ENCODE measurements around the gene BRAP.
"Not testable (repeated sequence)": the region's sequence is repeated elsewhere in the genome, so short reads cannot be mapped to it uniquely, and the experiment has no call there.

Gene BRAP

DNA sequence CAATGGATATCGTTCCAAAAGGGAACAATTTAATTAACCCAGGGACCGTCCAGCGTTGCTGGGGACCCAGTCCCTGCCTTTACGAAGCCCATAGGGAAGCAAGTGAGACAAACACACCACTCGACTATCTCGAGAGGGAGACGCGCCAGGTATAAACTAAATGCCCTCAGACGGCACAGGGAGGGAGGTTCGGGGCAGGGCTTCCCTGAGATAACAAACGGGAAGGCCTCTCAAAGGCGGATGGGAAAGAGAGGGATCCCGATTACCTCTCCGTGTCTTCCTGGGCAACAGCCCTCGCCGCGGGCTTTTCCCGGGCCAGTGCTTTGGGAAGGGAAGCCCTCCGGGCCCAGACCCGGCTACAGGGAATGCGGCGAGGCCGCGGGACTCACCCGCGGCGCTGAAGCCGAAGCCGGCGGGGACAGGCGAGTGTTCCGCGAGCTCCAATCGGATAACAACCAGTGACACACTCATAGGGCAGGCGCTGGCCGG lies 390 bp downstream of the BRAP start:
- peak; percentile 51 for DNase-seq
- in situ Hi-C loops (cut with HindIII; ENCODE audit: low pct_ligation_motif_present, low pct_unique_long_range_greater_than_20kb, low sequenced_read_pairs): no loop called here

DNA sequence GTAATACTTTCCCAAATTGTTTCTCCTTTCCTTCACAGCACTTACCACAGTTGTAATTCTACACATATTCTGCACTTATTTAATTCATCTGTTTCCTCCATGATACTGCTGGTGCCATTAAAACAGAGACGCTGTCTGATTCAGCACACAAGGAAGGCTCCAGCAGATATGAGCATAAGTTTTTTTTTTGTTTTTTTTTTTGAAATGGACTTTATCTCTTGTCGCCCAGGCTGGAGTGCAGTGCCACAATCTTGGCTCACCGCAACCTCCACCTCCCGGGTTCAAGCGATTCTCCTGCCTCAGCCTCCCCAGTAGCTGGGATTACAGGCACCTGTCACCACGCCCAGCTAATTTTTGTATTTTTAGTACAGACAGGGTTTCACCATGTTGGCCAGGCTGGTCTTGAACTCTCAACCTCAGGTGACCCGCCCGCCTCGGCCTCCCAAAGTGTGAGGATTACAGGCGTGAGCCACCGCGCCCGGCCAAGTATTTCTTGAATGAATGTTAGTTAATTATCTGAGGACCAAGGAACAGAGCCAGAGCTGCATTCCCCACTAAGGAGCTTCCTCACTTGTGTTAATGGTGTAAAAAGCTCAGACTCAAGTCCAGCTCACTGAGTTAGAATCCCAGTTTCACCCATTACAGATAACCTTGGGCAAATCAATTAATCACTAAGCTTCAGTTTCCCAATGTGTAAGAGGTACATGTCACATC lies 1.1 kb downstream of the BRAP start:
- peak; percentile 40 for DNase-seq
- in situ Hi-C loops (cut with HindIII; ENCODE audit: low pct_ligation_motif_present, low pct_unique_long_range_greater_than_20kb, low sequenced_read_pairs): not testable (repeated sequence)

DNA sequence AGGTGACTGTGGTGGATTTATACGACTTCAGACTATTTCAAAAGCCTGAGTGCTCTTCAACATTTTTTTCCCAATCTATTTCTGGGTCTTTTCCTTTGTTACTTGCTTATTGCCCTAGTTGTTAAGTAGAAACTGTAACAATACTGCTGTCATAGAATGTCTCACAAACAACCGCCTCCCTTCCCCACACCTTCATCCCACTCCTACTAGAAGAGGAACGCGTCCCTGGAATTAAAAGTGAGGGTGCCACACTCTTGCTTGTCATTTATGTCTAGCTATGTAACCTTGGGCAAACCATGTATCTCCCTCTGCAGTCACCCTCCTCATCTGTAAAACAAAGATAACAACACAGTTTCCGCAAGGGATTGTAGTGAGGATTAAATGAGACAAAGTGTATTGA lies 8.6 kb downstream of the BRAP start:
- DNase-seq: no peak
- in situ Hi-C loops (cut with HindIII; ENCODE audit: low pct_ligation_motif_present, low pct_unique_long_range_greater_than_20kb, low sequenced_read_pairs): no loop called here

DNA sequence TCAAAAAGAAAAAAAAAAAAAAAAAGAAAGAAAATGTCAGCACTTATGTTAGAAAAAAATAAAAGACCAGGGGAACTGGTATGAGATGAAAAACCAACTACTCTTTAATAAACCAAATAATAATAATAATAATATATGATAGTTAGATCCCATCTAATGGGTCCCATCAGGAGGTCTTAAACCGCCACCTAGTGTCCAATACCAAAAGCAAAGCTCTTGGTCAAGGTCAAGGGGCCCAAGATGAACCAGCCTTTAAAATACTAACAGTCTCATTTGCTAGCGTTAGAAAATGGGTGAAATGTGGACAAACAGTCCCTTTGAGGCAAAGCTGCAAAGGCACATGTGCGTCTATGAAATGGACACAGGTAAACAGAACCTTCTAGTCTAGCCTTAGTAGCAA lies 12.3 kb downstream of the BRAP start:
- in situ Hi-C loops (cut with HindIII; ENCODE audit: low pct_ligation_motif_present, low pct_unique_long_range_greater_than_20kb, low sequenced_read_pairs): no loop called here
- peak; percentile 64 for DNase-seq

DNA sequence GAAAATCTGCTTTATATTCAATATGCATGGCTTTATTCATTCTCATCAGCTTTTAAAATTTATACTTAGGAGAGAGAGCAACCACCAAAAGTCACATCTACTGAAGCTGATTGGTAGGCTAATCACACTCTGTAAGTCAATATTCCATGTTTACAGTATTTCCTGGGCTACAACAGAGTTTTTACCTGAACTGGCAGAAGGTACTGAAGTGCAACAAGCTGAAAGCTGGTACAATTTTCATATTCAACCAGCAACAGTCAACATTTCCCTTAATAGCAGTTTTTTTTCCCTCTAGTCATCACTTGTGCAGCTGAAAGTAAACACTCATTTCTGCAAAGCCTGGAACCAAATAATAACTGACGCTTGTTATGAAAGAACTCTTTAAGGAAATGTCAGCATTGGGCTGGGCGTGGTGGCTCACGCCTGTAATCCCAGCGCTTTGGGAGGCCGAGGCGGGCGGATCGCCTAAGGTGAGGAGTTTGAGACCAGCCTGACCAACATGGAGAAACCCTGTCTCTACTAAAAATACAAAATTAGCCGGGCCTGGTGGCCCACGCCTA lies 12.9 kb downstream of the BRAP start:
- in situ Hi-C loops (cut with HindIII; ENCODE audit: low pct_ligation_motif_present, low pct_unique_long_range_greater_than_20kb, low sequenced_read_pairs): no loop called here
- DNase-seq: no peak

DNA sequence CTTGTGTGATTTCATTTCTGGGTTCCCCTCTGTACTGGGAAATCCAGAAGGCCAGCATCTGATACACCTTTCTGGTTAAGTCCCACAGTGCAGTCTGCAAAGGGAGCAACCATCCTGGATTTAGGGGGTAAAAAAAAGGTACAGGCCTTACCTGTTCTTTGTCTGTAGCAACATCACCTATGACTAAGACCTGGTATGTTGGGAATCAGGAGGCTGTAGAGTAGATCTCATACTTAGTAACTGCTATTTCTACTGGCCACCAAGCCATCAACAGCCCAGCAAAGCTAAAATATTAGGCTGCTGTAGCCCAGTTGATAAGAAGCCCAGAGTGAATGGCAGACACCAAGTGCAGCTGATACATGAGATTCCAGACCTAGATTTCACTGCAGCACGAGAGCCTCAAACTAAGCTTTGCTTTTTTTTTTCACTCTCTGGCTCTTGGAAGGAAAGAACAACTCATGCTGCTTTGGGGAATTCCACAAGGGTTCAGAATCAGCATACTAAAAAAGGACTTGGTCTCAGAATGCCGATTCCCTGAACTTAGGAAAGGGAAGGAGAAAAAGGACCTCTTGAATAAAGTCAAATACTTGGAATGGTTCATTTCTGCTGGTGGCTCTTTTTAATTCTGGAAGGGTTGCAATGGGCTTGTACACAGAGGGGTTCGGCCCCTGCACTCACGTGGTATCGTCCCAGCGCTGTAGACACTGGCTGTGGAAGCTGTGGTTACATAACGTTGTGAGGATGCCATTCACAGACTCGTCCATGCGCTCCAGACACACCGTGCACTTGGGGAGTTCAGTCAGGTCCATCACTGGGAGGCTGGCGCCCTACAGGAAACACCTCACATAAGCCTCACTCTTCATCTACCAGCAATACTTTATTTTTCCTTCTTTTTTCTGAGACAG lies 20.5 kb downstream of the BRAP start:
- DNase-seq: no peak
- in situ Hi-C loops (cut with HindIII; ENCODE audit: low pct_ligation_motif_present, low pct_unique_long_range_greater_than_20kb, low sequenced_read_pairs): no loop called here

DNA sequence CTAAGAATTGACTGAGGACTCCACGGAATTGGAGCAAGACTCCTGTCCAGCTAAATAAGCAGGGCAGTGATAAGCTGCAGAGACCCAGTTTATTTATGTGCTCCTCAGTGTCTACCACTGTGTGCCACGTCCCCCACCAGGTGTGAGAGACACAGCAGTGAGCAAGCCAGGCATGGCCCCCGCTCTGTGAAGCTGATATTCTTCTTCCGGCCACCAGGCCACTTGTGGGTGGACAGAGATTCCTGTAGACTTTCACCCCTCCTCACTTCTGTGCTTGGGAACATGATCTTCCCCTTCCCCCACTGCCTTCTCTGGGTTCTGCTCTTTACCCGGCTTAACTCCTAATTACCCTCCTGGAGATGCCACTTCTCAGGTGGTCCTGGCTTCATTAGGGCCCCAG lies 21.3 kb downstream of the BRAP start:
- in situ Hi-C loops (cut with HindIII; ENCODE audit: low pct_ligation_motif_present, low pct_unique_long_range_greater_than_20kb, low sequenced_read_pairs): no loop called here
- no peak for DNase-seq

DNA sequence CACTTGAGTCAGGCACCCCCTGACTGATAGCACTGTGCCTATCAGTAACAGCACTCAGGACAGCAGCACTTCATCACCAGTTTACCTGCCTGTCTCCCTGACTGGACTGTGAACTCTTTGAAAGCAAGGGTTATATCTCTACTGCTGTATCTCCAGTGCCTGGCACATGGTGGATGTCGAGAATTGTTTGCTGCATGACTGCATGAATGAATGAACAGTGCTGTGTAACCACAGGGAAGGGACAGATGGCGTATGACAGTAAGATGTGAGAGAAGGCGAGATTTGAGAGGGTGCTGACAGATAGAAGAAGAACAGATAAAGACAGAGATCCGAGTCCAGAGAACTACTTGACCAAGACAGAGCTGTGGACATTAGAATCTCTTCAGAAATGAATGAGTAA lies 29.7 kb downstream of the BRAP start:
- in situ Hi-C loops (cut with HindIII; ENCODE audit: low pct_ligation_motif_present, low pct_unique_long_range_greater_than_20kb, low sequenced_read_pairs): no loop called here

DNA sequence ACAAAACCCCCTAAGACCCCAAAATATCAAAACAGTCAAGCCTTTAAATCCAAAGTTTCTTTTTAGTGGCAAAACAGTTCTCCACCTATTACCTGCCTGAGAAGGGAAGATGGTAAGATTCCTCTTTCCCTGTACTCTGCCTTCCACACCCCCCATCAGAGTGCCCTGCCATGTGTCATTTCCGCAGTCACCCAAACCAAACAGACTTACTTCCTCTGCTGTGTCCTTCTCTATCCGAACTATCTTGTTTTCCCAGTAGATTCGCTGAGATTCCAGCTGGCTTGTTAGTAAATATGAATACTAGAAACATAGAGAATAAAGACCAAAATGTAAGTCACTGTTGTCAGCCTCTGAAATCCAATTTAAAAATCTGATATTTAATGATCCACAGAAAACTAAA lies 30.4 kb downstream of the BRAP start:
- no peak for DNase-seq
- in situ Hi-C loops (cut with HindIII; ENCODE audit: low pct_ligation_motif_present, low pct_unique_long_range_greater_than_20kb, low sequenced_read_pairs): no loop called here

More for the DNA sequence above, 29.7 kb downstream of the BRAP start:
- no peak for DNase-seq

DNA sequence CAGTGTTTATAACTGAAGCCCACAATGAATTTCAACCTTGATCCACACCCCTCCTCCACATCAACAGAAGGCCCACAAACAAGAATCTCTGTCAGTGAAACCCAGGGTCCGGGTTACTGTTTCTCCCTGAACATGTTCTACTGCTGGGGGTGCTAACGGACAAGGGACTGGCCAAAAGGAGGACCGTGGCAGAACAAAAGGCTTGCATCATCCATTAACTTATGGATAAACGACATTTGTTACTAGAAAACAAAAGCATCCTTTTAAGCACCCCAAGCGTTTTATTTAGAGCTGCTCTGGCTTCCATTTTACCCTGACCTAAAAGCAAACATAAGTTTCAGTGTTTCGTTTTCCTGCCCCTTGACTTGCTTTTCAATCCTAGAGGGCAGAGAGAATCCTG lies 32.2 kb downstream of the BRAP start:
- no peak for DNase-seq
- in situ Hi-C loops (cut with HindIII; ENCODE audit: low pct_ligation_motif_present, low pct_unique_long_range_greater_than_20kb, low sequenced_read_pairs): no loop called here

DNA sequence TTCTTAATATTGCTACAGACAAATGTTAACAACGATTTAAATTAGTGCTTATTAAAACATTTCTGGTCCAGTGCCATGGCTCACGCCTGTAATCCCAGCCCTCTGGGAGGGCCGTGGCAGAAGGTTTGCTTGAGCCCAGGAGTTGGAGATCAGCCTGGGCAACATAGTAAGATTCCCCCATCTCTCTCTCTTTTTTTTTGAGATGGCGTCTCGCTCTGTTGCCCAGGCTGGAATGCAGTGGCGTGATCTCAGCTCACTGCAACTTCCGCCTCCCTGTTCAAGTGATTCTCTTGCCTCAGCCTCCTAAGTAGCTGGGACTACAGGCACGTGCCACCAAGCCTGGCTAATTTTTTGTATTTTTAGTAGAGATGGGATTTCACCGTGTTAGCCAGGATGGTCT lies 33.2 kb downstream of the BRAP start:
- peak; percentile 29 for DNase-seq
- in situ Hi-C loops (cut with HindIII; ENCODE audit: low pct_ligation_motif_present, low pct_unique_long_range_greater_than_20kb, low sequenced_read_pairs): not testable (repeated sequence)

DNA sequence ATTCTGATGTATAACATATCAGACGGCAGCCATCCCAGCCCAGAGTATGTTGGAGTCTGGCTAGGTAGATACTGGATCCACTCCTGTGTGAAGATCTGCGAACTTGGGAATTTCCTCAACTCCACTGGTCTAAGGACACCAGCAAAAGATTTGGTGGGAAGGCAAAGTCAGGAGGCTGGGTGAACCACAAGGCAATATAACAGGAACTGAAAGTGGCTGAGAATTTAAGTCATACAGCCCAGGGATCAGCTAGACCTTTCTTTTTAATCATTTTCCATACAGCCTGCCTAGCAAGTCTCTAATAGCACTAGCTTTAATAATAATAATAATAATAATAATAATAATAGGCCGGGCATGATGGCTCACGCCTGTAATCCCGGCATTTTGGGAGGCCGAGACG lies 34.8 kb downstream of the BRAP start:
- in situ Hi-C loops (cut with HindIII; ENCODE audit: low pct_ligation_motif_present, low pct_unique_long_range_greater_than_20kb, low sequenced_read_pairs): no loop called here
- DNase-seq: no peak

DNA sequence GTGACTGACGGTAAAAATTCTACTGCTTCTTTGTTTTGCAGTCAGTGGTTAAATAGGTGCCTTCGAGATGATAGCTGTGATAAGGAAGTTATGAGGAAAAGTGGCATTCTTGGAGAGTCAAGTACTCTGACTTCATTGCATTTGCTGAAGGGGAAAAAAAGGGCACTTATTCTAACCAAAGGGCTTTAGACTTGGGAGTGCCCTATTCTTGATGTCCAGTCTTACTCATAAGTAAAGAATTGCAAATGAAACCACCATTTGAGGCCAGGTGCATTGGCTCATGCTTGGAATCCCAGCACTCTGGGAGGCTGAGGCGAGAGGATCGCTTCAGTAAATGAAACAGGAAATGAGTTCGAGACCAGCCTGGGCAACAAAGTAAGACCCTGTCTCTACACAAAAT lies 40.3 kb downstream of the BRAP start:
- DNase-seq: peak; percentile 94
- in situ Hi-C loops (cut with HindIII; ENCODE audit: low pct_ligation_motif_present, low pct_unique_long_range_greater_than_20kb, low sequenced_read_pairs): no loop called here

DNA sequence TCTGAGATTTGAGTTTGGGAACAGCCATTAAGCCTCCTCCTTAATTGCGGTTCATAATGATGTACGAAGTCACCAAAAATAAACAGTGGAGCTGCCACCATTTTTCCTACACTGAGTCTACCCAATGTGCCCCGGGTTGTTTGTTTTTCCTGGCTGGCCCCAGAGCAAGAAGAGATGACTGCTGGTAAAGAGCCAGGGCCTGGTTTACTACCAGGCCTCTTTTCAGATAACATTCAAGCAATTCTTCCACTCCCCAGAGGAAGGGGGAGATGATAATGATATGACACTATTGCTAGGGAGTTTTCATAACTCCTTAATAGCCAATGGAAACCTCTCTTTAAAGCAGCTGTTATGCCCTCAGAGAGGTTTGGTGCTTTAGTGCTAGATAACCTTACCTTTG lies 42.3 kb downstream of the BRAP start:
- in situ Hi-C loops (cut with HindIII; ENCODE audit: low pct_ligation_motif_present, low pct_unique_long_range_greater_than_20kb, low sequenced_read_pairs): no loop called here
- no peak for DNase-seq

DNA sequence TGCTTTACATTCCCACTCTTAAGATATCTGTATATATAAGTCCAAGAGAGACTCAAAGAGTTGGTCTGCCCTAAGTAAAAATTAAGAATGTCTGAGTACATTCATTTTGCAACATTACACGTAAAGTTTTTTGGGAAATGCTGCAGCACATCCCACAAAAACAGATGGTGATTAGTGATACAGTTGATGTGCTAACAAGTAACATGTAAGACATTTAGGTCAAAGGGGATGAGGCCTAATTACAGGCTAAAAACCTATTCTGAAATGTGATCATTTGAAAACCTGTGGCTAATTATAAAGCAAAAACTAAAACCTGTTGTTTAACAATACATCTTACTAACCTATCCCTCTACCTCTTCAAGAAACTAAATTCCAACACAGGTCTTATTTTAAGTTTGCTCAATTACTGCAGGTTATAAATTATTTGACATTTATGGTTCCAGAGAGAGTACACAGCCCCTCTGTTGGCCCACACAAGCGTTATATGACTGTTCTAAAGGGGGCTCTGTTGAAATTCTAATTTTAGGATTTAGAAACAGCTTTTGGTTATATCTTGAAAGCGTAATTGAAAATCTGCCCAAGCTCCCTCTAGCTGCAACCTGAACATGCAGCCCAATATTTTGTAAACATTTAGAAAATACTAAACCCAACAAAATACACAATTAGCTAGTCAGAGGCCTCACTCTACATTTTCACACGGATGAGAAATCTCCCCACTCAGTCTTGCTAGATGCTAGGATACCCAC lies 42.9 kb downstream of the BRAP start:
- DNase-seq: no peak
- in situ Hi-C loops (cut with HindIII; ENCODE audit: low pct_ligation_motif_present, low pct_unique_long_range_greater_than_20kb, low sequenced_read_pairs): no loop called here

DNA sequence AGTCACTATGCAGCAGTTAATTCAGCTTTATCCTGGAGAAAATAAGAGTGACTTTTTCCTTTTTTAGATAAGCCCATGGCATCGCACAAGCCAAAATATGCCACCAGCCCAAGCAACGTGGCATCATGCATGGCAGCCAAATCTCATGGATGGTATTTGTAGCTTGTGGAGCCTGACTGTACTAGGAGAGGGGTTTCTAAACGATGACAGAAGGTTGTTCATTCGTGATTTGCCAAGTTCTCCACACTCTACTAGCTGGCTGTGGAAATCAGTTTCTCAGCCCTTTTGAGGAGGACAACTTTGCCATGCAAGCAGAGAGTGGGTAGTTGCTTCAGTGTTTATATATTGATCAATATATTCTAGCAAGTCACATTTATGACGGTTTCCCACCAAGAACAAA lies 45.2 kb downstream of the BRAP start:
- no peak for DNase-seq
- in situ Hi-C loops (cut with HindIII; ENCODE audit: low pct_ligation_motif_present, low pct_unique_long_range_greater_than_20kb, low sequenced_read_pairs): no loop called here

DNA sequence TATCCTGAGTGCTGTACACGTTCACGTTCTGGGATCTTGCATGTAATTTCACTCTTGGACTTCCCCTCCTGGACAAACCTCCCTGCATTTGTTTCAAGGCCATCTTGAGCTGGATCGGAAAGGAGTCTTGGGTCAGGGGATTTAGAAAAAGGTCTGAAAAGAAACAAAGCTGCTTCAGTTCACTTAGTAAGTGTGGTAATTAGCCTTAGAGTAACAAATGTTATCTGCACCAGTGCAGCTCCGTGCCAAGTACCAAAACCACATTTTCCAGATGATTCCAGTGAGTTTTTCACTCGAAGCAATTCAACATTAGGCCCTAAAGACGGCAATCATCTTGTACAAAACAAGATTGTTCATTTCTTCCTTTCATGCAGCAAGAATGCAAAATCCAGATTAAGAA lies 47.2 kb downstream of the BRAP start:
- in situ Hi-C loops (cut with HindIII; ENCODE audit: low pct_ligation_motif_present, low pct_unique_long_range_greater_than_20kb, low sequenced_read_pairs): no loop called here
- no peak for DNase-seq

DNA sequence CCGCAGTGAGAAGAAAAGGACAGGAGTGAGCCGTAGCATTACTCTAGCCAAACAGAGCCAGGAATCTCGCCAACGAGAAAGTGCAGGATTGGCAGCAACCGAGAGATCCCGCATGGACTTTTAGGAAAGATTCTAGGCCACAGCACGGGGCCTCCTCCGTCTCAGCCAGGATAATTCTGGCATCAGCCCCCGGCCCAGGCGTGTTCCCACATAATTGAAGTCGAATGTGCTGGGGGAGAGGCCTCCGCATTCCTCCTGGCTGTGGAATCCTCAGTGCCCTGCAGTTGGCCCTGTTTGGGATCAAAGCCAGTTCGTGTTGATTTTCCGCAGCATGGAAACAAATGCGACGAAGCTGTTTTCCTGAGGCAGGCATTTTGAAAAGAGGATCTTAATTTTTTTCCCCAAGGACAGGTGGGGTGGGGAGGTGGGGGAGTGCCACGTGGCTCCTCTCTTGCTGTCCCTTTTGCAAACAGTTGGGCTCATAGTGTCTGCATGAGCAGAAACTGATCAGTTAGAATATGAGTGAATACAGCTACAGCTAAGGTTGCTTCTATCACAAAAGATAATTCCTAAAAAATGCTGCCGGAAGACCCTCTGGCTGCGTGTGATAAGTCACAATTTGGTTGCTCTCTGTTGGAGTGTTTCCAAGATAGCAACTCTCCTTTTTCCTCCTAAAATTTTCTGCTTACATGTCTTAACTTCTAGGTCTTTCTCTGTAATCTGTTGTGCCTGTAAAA lies 49.4 kb downstream of the BRAP start:
- DNase-seq: no peak
- in situ Hi-C loops (cut with HindIII; ENCODE audit: low pct_ligation_motif_present, low pct_unique_long_range_greater_than_20kb, low sequenced_read_pairs): no loop called here
